ENCODE measurements around the gene PTPRE.

GRCh38 chr10:127880557-127880956, 26.3 kb upstream of the PTPRE start:
- TF ChIP-seq POLR2A (IDR thresholded peaks at IDR 0.05) = no peak
- TF ChIP-seq CTCF (IDR thresholded peaks at IDR 0.05) = no peak
- TF ChIP-seq EP300 (IDR thresholded peaks at IDR 0.05) = no peak
